Measurements from ENCODE around the gene PIAS1.
"Not testable (repeated sequence)": the region's sequence is repeated elsewhere in the genome, so short reads cannot be mapped to it uniquely, and the experiment has no call there.

DNA sequence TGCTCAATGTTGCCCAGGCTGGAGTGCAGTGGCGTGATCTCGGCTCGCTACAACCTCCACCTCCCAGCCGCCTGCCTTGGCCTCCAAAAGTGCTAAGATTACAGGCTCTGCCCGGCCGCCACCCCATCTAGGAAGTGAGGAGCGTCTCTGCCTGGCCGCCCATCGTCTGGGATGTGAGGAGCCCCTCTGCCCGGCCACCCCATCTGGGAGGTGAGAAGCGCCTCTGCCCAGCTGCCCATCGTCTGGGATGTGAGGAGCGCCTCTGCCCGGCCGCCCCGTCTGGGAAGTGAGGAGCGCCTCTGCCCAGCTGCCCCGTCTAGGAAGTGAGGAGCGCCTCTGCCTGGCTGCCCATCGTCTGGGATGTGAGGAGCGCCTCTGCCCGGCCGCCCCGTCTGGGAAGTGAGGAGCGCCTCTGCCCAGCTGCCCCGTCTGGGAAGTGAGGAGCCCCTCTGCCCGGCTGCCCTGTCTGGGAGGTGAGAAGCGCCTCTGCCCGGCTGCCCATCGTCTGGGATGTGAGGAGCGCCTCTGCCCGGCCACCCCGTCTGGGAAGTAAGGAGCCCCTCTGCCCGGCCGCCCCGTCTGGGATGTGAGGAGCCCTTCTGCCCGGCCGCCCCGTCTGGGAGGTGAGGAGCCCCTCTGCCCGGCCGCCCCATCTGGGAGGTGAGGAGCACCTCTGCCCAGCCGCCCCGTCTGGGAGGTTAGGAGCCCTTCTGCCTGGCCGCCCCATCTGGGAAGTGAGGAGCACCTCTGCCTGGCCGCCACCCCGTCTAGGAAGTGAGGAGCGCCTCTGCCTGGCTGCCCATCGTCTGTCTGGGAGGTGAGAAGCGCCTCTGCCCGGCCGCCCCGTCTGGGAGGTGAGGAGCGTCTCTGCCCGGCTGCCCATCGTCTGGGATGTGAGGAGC is 167.7 kb downstream of the PIAS1 start:
- TF ChIP-seq, protein P1, sequence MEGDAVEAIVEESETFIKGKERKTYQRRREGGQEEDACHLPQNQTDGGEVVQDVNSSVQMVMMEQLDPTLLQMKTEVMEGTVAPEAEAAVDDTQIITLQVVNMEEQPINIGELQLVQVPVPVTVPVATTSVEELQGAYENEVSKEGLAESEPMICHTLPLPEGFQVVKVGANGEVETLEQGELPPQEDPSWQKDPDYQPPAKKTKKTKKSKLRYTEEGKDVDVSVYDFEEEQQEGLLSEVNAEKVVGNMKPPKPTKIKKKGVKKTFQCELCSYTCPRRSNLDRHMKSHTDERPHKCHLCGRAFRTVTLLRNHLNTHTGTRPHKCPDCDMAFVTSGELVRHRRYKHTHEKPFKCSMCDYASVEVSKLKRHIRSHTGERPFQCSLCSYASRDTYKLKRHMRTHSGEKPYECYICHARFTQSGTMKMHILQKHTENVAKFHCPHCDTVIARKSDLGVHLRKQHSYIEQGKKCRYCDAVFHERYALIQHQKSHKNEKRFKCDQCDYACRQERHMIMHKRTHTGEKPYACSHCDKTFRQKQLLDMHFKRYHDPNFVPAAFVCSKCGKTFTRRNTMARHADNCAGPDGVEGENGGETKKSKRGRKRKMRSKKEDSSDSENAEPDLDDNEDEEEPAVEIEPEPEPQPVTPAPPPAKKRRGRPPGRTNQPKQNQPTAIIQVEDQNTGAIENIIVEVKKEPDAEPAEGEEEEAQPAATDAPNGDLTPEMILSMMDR (IDR thresholded peaks at IDR 0.05) = not testable (repeated sequence)
- not testable (repeated sequence) for TF ChIP-seq EZH2 (IDR thresholded peaks at IDR 0.05; ENCODE audit: borderline replicate concordance, insufficient read depth, low read depth, low read length, poor library complexity, severe bottlenecking)
